Left forelimb (tissue), 1 donor: Measurements from ENCODE around the gene TSC22D3.

Experiments
- DNase-seq: peaks from one replicate; pipeline ENCODE4 v3.0.0-alpha.2; 2018; ENCODE audit warnings: low spot score

The TSC22D3 gene

DNA sequence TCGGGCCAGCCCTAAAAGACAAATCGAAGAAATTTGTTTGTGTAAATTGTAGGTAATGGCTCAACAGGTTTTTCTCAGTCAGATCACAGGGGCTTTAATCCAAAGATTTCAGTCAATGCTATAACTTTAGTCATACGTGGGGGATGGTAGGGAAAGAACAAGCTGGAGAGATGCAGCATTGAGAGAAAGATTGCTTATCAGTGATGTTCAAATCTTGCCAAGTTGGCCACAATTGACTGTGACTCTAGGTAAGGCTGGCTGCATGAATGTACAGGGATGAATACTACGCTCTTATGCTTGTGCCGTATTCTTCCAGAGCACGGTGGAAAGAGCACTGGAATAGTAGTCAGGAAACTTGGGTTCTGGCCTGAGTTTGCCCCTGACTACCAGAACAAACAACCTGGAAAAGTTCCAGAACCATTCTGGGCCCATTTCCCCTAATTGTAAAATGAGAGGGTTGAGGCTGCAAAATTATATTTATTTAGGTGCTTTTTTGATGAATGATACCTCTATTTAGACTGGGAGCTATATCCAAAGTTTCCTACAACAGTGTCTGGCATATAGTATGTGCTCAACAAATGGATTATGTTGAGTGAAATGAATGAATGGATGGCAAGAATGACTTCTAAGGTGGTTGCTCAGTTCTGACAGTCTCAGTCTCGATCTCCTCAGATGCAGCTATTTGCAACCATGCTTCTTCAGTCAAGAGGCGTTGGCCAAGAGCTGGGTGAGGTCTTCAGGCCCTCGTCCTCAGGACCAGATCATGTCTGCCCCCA is 44.4 kb downstream of the TSC22D3 start:
- no peak for DNase-seq

DNA sequence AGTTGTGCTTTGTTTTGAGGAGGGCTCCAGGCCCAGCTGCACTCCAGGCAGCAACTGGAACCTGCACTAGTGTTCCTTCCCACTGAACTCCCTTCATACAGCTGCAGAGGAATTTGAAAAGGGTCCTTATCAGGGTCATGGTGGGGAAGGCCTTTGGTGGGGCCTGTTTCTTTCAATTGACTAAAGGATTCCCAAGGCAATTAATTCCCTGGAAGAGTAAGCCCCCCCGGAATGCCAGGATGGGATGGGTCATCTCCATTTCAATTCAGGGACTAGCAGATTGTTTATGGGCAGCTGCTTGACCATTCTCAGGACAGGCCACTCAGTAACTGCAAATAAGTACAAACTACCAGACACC is 45.3 kb downstream of the TSC22D3 start:
- no peak for DNase-seq

- DNase-seq = no peak
Measured at GRCh38 chrX:107729558-107730297, 45.9 kb downstream of the TSC22D3 start.

GRCh38 chrX:107728371-107729099 is 47.1 kb downstream of the TSC22D3 start:
- DNase-seq = no peak

DNA sequence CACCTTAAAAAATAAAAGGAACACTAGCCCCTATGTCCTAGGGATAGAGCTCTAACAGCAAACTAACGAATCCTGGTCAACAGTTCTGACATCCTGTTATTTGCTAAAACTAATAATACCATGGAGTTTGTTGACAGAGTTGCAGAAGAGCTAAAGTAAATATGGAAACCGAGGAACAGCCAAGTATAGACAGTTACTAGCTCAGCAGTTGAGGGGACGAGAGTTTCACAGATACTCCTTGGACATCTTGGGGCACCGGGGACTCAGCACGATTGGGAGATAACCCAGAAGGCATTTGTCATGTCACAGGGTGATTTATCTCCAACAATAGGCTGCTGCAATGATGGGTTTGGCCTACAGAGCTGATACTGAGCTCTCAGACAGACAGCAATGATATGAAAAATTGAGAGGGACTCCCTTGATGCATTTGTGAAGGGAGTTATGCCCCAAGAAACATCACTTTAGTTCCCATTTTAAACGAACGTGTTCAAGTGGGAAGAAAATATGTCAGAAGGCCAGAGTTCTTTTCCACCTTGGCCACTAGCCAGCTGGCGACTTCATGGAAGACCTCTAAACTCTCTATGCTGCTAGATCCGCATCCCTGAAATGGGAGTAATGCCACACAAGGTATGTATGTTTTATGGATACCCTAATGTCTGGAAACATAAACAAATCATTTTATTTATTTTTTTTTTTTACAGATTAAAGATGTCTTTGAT is 48.6 kb downstream of the TSC22D3 start:
- DNase-seq = no peak

- no peak for DNase-seq
Measured at GRCh38 chrX:107725761-107726555, 49.6 kb downstream of the TSC22D3 start.

- DNase-seq = no peak
Measured at GRCh38 chrX:107724653-107725052, 50.9 kb downstream of the TSC22D3 start.

DNA sequence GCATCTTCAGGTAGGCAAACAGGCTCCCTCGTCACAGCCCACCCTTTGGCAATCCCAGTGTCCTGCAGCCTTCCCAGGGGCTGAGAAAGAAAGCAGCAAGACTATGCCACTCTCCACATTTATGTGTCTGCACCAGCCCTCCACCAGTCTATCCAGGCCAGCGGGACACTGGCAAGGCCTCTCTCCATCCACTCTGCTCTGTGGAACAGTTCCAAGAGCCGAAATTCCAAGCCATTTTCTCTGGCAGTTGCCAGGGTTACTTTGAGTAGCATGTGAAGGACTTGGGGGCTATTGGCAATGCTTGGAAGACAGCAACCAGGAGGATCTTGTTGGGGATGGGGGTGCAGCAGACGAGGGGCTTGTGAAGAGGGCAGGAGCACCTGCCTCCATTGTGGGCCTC is 52.1 kb downstream of the TSC22D3 start:
- no peak for DNase-seq

- no peak for DNase-seq
Measured at GRCh38 chrX:107721966-107722707, 53.5 kb downstream of the TSC22D3 start.

DNA sequence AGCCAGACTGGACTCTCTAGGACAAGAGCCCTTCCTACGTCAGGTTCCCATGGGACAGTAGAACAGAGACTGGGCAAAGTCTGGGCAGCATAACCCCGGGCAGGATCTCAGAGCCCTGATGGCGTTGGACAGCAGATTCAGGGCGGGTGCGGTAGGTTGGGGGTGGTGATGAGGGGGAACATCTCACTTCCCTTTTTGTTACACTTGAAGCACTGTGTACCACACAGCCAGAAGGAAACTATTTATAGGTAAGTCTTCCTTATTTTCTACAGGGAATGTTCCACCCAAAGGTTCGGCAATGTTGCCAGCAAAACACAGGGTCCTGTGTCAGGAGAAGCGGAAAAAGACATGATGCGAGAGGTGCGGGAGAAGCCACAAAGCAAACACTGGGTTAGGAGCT is 54.3 kb downstream of the TSC22D3 start:
- no peak for DNase-seq

DNA sequence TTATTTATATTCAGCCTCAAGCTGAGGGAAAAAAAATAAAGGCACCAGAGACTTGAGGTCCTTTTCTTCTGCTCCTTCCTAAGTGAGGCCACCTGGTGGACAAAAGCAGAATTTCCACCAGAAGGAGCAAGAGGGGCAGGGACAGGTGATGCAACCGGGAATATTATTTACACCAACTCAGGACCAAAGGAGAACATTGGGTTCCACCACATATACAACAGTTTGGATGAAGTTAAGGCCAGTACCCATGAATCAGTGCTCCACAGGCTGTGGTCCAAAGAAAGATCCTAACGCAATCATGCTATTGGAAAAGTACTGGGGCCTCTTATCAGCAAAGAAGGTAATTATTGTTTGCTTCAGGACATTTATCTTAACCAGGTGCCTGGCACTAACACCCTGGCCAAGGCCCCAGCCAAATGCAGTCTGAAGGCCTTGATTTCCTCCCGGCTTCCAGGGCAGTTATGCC is 57.4 kb downstream of the TSC22D3 start:
- DNase-seq = no peak

- peak; percentile 86 for DNase-seq
Measured at GRCh38 chrX:107716816-107717700, 58.5 kb downstream of the TSC22D3 start.

- no peak for DNase-seq
Measured at GRCh38 chrX:107716118-107716684, 59.4 kb downstream of the TSC22D3 start.

DNA sequence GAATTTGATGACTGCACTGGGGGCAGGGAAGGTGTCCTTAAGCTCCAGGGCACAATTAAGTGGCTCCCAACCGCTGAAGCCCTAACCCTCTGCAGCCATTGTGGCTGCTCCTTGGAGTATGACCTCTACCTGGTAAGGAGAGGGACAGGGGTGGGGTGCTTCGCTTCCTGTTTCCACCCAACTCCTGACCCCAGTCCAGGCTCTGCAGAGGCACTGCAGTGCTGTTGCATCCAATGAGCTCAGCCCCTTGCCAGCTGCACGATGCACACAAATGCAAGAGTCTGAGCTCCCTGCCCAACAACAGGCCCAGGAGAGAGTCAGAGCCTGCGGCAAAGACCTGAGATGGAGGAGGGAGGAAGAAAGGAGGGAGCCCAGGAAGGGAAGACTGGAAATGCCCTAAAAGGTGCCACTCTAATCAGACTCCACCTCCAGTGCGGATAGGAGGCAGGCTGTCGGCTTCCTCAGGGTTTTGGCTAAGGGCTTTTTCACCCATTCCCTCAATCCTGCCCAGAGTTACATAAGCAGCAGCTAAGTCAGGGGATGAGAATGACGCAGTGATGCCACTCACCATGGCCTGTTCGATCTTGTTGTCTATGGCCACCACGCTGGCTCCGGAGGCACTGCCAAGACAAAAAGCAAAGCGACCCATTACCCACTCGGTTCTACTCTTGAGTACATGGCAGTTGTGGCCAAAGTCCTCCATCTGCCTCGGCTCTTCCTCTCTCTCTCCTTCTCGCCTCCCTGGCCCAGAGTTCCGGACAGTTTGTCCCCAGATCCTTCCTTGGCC is 60.1 kb downstream of the TSC22D3 start:
- no peak for DNase-seq

GRCh38 chrX:107714206-107714891 is 61.2 kb downstream of the TSC22D3 start:
- no peak for DNase-seq

GRCh38 chrX:107713543-107714205 is 61.9 kb downstream of the TSC22D3 start:
- DNase-seq = no peak

GRCh38 chrX:107713203-107713542 is 62.4 kb downstream of the TSC22D3 start:
- DNase-seq = no peak
